A549 (cell line): ENCODE results near the gene CCDC85B.

Source experiments
- HDAC2 ChIP-seq: fragments of 200-600 bp; sonication (generic); IDR thresholded peaks from 2 replicates; pipeline ENCODE4 v1.6.1; 2016
- POLR2AphosphoS2 ChIP-seq: conservative IDR thresholded peaks from 2 replicates; pipeline ENCODE4 v1.6.1; 2012; ENCODE audit warnings: low read length, improper control_type of control experiment, inconsistent platforms

DNA sequence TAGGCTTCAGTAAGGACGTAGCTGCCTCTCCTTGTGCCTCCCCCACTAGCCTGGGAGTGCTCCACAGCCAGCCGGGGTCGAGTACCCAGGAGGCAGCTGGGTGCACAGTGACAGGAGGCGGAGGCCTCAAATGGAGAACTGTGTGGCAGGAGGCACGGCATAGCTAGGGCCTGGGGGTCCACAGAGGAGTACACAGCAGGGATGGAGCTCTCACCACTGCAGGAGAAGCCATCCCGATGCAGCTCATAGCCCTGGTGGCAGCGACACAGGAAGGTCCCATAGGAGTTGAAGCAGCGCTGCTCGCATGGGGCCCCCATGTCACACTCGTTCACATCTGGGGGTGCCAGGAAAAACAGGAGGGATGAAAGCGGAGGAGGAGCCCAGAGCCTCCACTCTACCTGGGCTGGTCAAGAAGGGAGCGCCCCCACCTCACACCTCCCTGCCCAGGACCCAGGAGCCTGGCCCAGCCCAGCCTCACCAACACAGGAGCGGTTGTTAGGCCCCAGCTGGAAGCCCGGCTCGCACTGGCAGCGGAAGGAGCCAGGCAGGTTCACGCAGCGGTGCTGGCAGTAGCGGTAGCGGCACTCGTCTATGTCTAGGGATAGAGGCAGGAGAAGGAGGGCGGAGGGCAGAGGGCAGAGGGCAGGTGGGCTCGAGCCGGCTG lies 20.7 kb upstream of the CCDC85B start:
- TF ChIP-seq POLR2AphosphoS2 (no peak; the same call in 1 of the 2 replicates), HDAC2 (no peak)
